Lower leg skin (tissue), 4 donors: ENCODE data around the gene TOR2A. TPM values are rescaled to one million over a fixed set of nuclear protein-coding genes. Genes with fewer than 3 reads are reported as not detected.

Experiments used
- DNase-seq, 2 donors: peaks; one replicate each; pipeline ENCODE4 v3.0.0-alpha.2; 2019; ENCODE audit warnings: low spot score in 2 of 2
- H3K4me3 ChIP-seq: fragments of 200-600 bp; sonication (generic); 2 replicates; pipeline ENCODE4 v1.5.1; 2017; ENCODE audit warnings: mild to moderate bottlenecking, low read depth; ENCODE audit not compliant: poor library complexity, severe bottlenecking
- POLR2A ChIP-seq, 2 donors: fragments of 450-650 bp; IDR thresholded peaks; one replicate each; pipeline ENCODE4 v1.6.1; 2016 to 2017; ENCODE audit warnings: antibody characterized with exemption in 2 of 2, mild to moderate bottlenecking in 1 of 2, moderate library complexity in 1 of 2
- WGBS, 2 donors: methylation state at CpG; one replicate each; pipeline ENCODE4 v1.1.5; 2018; 5-methylcytosine and 5-hydroxymethylcytosine counted together
- intact Hi-C: fragments of 100-400 bp; cut with DNase I; formaldehyde crosslinking; loops from one replicate; pipeline ENCODE4 v1.15.0; 2023; ENCODE audit warnings: low total_unique reads
- total RNA-seq, 4 donors: library from RNA; depleted of rRNA; stranded (reverse); fragments of >200 nt; gene quantifications; one replicate each; pipeline ENCODE4 v1.1.0, GENCODE V29; 2016
- TF ChIP-seq, protein P1 (sequence below), 3 donors: fragments of 450-650 bp; IDR thresholded peaks; one replicate each; pipeline ENCODE4 v1.5.1; 2016; ENCODE audit warnings: antibody characterized with exemption in 3 of 3, mild to moderate bottlenecking in 3 of 3, moderate library complexity in 2 of 3

Gene TOR2A
- total RNA-seq, 4 donors from 2014 or later = 11.5 to 19.9 (median 15.1) TPM

DNA sequence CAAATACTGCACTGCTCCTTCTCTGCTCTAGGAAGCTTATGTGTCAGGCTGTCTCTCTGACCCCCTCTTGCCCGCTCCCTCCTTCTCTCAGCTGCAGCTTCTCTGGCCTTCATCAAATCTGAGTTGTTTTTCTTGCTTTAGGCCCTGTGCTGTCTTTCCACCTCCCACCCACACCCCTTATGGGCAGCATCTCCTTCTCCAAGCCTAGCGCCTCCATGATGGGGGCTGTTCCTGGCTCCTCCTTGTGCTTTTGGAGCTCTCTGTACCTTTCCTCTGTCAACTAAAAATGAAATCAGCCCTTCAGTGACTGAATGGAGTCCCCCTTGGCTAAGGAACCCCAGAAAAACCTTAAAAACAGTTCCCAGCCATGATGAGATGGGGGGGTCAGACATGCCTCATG is 35.0 kb downstream of the TOR2A start:
- WGBS, 2 donors = 94% methylated on average over 2 of the region's 2 CpGs
- no peak overlapping the region for H3K4me3 ChIP-seq
- TF ChIP-seq POLR2A (IDR thresholded peaks at IDR 0.05) = no peak
- TF ChIP-seq, protein P1, sequence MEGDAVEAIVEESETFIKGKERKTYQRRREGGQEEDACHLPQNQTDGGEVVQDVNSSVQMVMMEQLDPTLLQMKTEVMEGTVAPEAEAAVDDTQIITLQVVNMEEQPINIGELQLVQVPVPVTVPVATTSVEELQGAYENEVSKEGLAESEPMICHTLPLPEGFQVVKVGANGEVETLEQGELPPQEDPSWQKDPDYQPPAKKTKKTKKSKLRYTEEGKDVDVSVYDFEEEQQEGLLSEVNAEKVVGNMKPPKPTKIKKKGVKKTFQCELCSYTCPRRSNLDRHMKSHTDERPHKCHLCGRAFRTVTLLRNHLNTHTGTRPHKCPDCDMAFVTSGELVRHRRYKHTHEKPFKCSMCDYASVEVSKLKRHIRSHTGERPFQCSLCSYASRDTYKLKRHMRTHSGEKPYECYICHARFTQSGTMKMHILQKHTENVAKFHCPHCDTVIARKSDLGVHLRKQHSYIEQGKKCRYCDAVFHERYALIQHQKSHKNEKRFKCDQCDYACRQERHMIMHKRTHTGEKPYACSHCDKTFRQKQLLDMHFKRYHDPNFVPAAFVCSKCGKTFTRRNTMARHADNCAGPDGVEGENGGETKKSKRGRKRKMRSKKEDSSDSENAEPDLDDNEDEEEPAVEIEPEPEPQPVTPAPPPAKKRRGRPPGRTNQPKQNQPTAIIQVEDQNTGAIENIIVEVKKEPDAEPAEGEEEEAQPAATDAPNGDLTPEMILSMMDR (IDR thresholded peaks at IDR 0.05) = no peak
- intact Hi-C loops = no loop called here
- no peak for DNase-seq

DNA sequence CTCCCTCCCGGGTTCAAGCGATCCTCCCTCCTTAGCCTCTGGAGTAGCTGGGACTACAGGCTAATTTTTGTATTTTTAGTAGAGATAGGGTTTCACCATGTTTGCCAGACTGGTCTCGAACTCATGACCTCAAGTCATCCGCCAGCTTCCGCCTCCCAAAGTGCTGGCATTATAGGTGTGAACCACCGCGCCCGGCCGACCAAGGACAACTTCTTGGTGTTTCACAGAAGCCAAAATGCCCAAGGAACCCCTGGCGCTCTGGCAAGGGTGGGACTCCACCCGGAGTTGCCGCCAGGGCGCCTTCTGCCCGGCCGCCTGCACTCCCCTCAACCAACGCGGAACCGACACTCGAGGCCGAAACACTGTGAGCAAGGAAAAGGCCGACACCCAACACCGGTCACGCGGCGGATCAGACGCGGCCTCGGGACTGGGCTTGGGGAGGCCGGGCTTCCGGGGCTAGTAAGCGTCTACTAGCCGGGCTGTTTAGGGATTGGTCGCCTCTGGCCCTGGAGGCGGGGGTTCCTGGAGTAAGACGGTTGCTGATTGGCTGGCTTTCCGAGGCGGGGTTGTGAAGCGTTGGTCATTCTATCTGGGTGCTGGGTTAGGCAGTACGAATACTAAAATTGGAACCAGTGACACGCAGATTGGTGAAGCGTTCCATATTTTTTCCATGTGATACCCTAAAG is 36.0 kb downstream of the TOR2A start:
- DNase-seq = peak; percentile 98 to 99
- TF ChIP-seq, protein P1 (IDR thresholded peaks at IDR 0.05) = no peak
- TF ChIP-seq POLR2A (IDR thresholded peaks at IDR 0.05) = no peak
- no peak overlapping the region for H3K4me3 ChIP-seq
- 8 to 17% methylated on average over 32 to 41 of the region's 41 CpGs for WGBS, 2 donors
- intact Hi-C loops = no loop called here

DNA sequence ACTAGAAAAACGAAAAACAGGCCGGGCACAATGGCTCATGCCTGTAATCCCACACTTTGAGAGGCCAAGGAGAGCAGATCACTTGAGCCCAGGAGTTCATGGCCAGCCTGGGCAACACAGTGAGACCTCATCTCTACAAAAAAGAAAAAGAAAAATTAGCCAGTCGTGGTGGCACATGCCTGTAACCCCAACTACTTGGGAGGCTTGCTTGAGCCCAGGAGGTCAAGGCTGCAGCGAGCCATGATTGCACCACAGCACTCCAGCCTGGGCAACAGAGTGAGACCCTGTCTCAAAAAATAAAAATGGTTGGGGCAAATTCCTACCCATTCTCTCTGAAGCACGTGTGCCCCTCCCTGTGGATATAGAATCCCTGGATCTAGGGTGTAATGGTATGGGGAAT is 36.7 kb downstream of the TOR2A start:
- 87 to 94% methylated on average over 5 of the region's 5 CpGs for WGBS, 2 donors
- H3K4me3 ChIP-seq = no peak overlapping the region
- intact Hi-C loops = no loop called here
- no peak for DNase-seq
- no peak for TF ChIP-seq POLR2A (IDR thresholded peaks at IDR 0.05)
- TF ChIP-seq, protein P1 (IDR thresholded peaks at IDR 0.05) = no peak

DNA sequence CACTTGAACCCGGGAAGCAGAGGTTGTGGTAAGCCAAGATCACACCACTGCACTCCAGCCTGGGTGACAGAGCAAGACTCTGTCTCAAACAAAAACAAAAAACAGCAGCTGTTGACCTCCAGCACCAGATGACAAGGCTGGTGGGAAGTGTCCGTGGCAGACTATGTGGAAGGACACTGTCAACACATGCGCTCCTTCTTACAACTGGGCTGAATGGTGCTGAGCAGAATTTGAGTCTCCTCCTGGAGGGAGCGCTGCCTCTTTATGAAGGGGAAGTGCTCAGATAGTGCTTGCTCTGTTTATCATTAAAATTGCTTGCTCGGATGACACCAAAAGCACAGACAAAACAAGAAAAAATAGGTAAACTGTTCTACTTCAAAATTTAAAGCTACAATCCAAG is 37.5 kb downstream of the TOR2A start:
- WGBS, 2 donors = 68 to 80% methylated on average over 5 of the region's 5 CpGs
- DNase-seq = no peak
- TF ChIP-seq POLR2A (IDR thresholded peaks at IDR 0.05) = no peak
- TF ChIP-seq, protein P1 (IDR thresholded peaks at IDR 0.05) = no peak
- H3K4me3 ChIP-seq = no peak overlapping the region
- intact Hi-C loops = no loop called here

DNA sequence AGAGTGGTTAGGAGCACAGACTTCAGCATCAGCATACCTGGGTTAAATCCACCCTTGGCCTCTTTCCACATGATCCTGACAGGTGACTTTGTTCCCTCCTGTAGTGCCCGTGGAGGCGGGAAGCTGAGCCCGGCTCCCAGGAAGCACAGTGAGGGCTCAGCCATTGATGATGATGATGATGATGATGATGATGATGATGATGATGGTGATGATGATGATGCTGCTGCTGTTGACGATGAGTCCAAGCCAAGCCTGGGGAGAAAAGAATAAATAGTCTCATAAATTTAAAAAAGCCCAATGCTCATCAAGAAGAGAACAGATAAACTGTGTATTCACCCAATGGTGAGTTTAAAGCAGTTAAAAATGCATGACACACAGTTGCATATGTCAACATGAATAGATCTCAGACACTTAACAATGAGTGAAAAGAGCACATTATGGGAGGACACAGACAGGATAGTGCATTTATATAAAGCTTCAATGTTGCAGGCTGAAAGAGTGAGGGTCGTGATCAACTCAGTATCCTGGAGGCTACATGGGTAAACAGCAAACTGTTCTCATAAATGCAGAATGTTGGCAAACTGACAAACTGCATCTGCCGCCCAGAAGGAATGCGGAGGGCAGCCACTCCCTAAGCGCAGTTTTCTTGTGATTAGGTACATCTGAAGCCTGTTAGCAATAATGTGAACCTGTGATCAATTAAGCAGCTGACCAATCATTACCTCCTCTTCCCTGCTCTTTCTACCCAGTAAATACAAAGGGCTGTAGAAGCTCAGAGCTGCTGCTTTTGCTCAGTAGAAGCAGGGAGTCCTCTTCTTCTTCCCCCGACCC is 40.0 kb downstream of the TOR2A start:
- no peak for DNase-seq
- WGBS, 2 donors = 54 to 57% methylated on average over 9 of the region's 9 CpGs
- no peak for TF ChIP-seq POLR2A (IDR thresholded peaks at IDR 0.05)
- TF ChIP-seq, protein P1 (IDR thresholded peaks at IDR 0.05) = no peak
- intact Hi-C loops = no loop called here
- no peak overlapping the region for H3K4me3 ChIP-seq
